MM.1S (cell line): Measurements from ENCODE around the gene ATP11C.
"Not testable (repeated sequence)": the region's sequence is repeated elsewhere in the genome, so short reads cannot be mapped to it uniquely, and the experiment has no call there.

Experiments used
- DNase-seq: peaks from one replicate; pipeline ENCODE4 v3.0.0-alpha.2; 2015
- H2AFZ ChIP-seq: fragments of 300-600 bp; sonication (generic); 2 replicates; pipeline ENCODE4 v1.6.0; 2016; ENCODE audit warnings: antibody characterized with exemption, low read length
- H3F3A ChIP-seq: fragments of 300-600 bp; sonication (generic); 2 replicates; pipeline ENCODE4 v1.6.1; 2016; ENCODE audit warnings: mild to moderate bottlenecking, antibody characterized with exemption, low read length, moderate library complexity, mixed read lengths; ENCODE audit not compliant: insufficient read depth
- H3K27ac ChIP-seq: fragments of 300-600 bp; sonication (generic); 2 replicates; pipeline ENCODE4 v1.5.1; 2016; ENCODE audit warnings: mild to moderate bottlenecking, low read length
- H3K27me3 ChIP-seq: fragments of 300-600 bp; sonication (generic); replicated peaks from 2 replicates; pipeline ENCODE4 v1.6.0; 2016; ENCODE audit warnings: low read length; ENCODE audit not compliant: insufficient read depth
- H3K36me3 ChIP-seq: fragments of 300-600 bp; sonication (generic); replicated peaks from 2 replicates; pipeline ENCODE4 v1.6.1; 2016; ENCODE audit warnings: mild to moderate bottlenecking, low read length, mixed read lengths; ENCODE audit not compliant: insufficient read depth
- H3K4me1 ChIP-seq: fragments of 300-600 bp; sonication (generic); 2 replicates; pipeline ENCODE4 v1.6.1; 2016; ENCODE audit warnings: low read length, mixed read lengths
- H3K4me2 ChIP-seq: fragments of 300-600 bp; sonication (generic); 2 replicates; pipeline ENCODE4 v1.6.0; 2016; ENCODE audit warnings: low read depth, low read length
- H3K4me3 ChIP-seq: fragments of 300-600 bp; sonication (generic); 2 replicates; pipeline ENCODE4 v1.5.1; 2016; ENCODE audit warnings: low read length, mixed read lengths
- H3K79me2 ChIP-seq: fragments of 300-600 bp; sonication (generic); 2 replicates; pipeline ENCODE4 v1.6.1; 2016; ENCODE audit warnings: mixed run types, low read length, mixed read lengths
- H3K9ac ChIP-seq: fragments of 300-600 bp; sonication (generic); 2 replicates; pipeline ENCODE4 v1.6.1; 2016; ENCODE audit warnings: low read length, mixed read lengths
- H3K9me2 ChIP-seq: fragments of 300-600 bp; sonication (generic); replicated peaks from 2 replicates; pipeline ENCODE4 v1.6.1; 2016; ENCODE audit warnings: mild to moderate bottlenecking, low read length, mixed read lengths; ENCODE audit not compliant: insufficient read depth
- H3K9me3 ChIP-seq: fragments of 300-600 bp; sonication (generic); replicated peaks from 2 replicates; pipeline ENCODE4 v1.6.1; 2016; ENCODE audit warnings: mild to moderate bottlenecking, low read length, mixed read lengths; ENCODE audit not compliant: insufficient read depth
- H4K20me1 ChIP-seq: fragments of 300-600 bp; sonication (generic); 2 replicates; pipeline ENCODE4 v1.6.1; 2016; ENCODE audit warnings: mild to moderate bottlenecking, low read length, moderate library complexity, mixed read lengths; ENCODE audit not compliant: insufficient read depth
- CTCF ChIP-seq: fragments of 300-600 bp; sonication (generic); IDR thresholded peaks from 2 replicates; pipeline ENCODE4 v1.5.1; 2016; ENCODE audit warnings: antibody characterized with exemption, low read length, mixed read lengths
- EZH2 ChIP-seq: fragments of 300-600 bp; sonication (generic); optimal IDR thresholded peaks from 2 replicates; pipeline ENCODE3; 2017; ENCODE audit warnings: low read depth, mild to moderate bottlenecking, antibody characterized with exemption, low read length, mixed read lengths
- EZH2phosphoT487 ChIP-seq: fragments of 300-600 bp; sonication (generic); IDR thresholded peaks from 2 replicates; pipeline ENCODE4 v1.6.1; 2018; ENCODE audit warnings: antibody characterized with exemption, low read length

Gene ATP11C

GRCh38 chrX:139691843-139692505 is 240.9 kb downstream of the ATP11C start:
- Histone ChIP-seq H3K27ac (no peak overlapping the region), H3F3A (no peaks in the 10 kb centered on the region), H3K4me3 (no peak overlapping the region), H3K36me3 (no peaks in the 10 kb centered on the region), H2AFZ (no peak overlapping the region), H3K9me2 (no peaks in the 10 kb centered on the region), H3K9me3 (no peaks in the 10 kb centered on the region), H3K9ac (no peak overlapping the region), H3K27me3 (no peaks in the 10 kb centered on the region), H3K79me2 (no peaks in the 10 kb centered on the region), H3K4me1 (no peaks in the 10 kb centered on the region), H4K20me1 (no peaks in the 10 kb centered on the region), H3K4me2 (no peak overlapping the region)
- TF ChIP-seq CTCF (no peak), EZH2 (no peak), EZH2phosphoT487 (no peak)
- DNase-seq = no peak

- Histone ChIP-seq H3F3A (no peaks in the 10 kb centered on the region), H3K4me2 (no peak overlapping the region), H3K79me2 (no peaks in the 10 kb centered on the region), H3K4me3 (no peak overlapping the region), H3K9me3 (no peaks in the 10 kb centered on the region), H3K9me2 (no peaks in the 10 kb centered on the region), H3K27me3 (no peaks in the 10 kb centered on the region), H3K36me3 (no peaks in the 10 kb centered on the region), H2AFZ (no peak overlapping the region), H4K20me1 (no peaks in the 10 kb centered on the region), H3K9ac (no peak overlapping the region), H3K4me1 (no peaks in the 10 kb centered on the region), H3K27ac (no peak overlapping the region)
- TF ChIP-seq EZH2 = no peak
- no peak for DNase-seq
Measured at GRCh38 chrX:139691493-139691842, 241.4 kb downstream of the ATP11C start.

- H2AFZ ChIP-seq, H3K4me2 ChIP-seq, H4K20me1 ChIP-seq, H3K36me3 ChIP-seq, H3K9ac ChIP-seq, H3K9me2 ChIP-seq, H3F3A ChIP-seq, H3K27ac ChIP-seq, H3K27me3 ChIP-seq, H3K4me3 ChIP-seq, H3K4me1 ChIP-seq, DNase-seq, H3K9me3 ChIP-seq, H3K79me2 ChIP-seq: not testable (repeated sequence)
Measured at GRCh38 chrX:139685175-139685574, 247.7 kb downstream of the ATP11C start.

GRCh38 chrX:139680356-139680755 is 252.5 kb downstream of the ATP11C start:
- TF ChIP-seq EZH2phosphoT487 = no peak
- no peak for TF ChIP-seq CTCF
- no peak for TF ChIP-seq EZH2
- Histone ChIP-seq H3K4me3 (no peak overlapping the region), H2AFZ (no peak overlapping the region), H3K36me3 (no peaks in the 10 kb centered on the region), H3K4me1 (no peaks in the 10 kb centered on the region), H3K9me2 (no peaks in the 10 kb centered on the region), H3F3A (no peaks in the 10 kb centered on the region), H3K9me3 (no peaks in the 10 kb centered on the region), H3K79me2 (no peaks in the 10 kb centered on the region), H3K27me3 (no peaks in the 10 kb centered on the region), H3K4me2 (no peak overlapping the region), H3K27ac (no peak overlapping the region), H4K20me1 (no peaks in the 10 kb centered on the region), H3K9ac (no peak overlapping the region)
- no peak for DNase-seq
